SK-N-MC (cell line): Measurements from ENCODE around the gene ANAPC2.

Experiments used
- EZH2 ChIP-seq: fragments of 200-600 bp; sonication (generic); IDR thresholded peaks from one replicate; pipeline ENCODE4 v1.6.1; 2017; ENCODE audit warnings: antibody characterized with exemption
- POLR2AphosphoS5 ChIP-seq: IDR thresholded peaks from 2 replicates; pipeline ENCODE4 v1.6.1; 2012; ENCODE audit warnings: mild to moderate bottlenecking, low read depth, low read length, borderline replicate concordance

DNA sequence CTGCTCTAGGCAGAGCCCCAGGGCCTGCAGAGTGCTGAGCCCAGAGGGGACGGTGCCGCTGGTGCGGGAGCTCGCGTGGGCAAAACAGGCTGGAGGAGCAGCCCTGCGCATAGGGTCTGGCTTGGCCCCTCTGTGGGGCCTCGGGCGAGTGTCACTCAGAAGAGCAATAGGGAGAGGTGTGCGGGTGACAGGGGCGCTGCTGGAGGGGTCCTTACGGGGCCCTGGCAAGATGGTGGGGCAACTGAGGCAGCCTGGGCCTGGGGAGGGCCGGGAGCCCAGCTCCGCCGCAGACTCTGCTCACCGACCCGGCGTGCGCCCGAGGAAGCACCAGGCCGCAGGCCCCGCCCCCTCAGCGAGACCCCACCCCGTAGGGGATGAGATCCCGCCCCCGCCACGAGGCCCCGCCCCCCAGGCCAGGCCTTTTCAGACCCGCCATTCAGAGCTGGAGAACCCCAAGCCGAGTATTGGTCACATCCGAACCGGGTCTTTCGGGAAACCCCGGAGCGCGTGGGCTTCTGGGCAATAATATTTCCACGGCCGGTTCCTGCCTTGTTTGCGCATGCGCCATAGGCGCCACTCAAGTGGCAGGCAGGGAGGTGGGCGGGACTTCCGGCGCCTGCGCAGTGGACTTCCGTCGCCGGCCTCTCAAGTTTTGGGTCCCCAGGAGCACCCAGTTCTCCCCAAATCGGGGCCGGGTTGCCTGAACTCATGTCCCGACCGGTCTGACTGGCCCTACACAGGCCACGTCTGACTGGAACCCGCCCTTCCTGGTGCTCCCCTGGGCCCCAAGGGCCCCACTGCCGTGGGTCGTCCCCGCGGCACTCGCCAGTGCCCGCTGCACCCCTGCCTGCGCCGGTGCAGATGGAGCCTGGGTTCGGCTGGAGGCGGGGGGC lies 35.0 kb upstream of the ANAPC2 start:
- TF ChIP-seq POLR2AphosphoS5 (peak; percentile 86), EZH2 (no peak)
